HG02763 (cell line): ENCODE results near the gene FECH.
"Not testable (repeated sequence)": the region's sequence is repeated elsewhere in the genome, so short reads cannot be mapped to it uniquely, and the experiment has no call there.

Experiments
- ATAC-seq: cut with Tn5 transposase; IDR thresholded peaks from one replicate; pipeline ENCODE4 v1.9.1; 2021; ENCODE audit warnings: mild to moderate bottlenecking, moderate library complexity; ENCODE audit not compliant: unreplicated experiment

FECH gene

GRCh38 chr18:57533868-57534510, 52.5 kb downstream of the FECH start:
- no peak for ATAC-seq

GRCh38 chr18:57533006-57533867, 53.3 kb downstream of the FECH start:
- ATAC-seq: no peak

- no peak for ATAC-seq
Measured at GRCh38 chr18:57529151-57529550, 57.4 kb downstream of the FECH start.

GRCh38 chr18:57527556-57528229, 58.8 kb downstream of the FECH start:
- ATAC-seq: no peak

GRCh38 chr18:57523171-57523956, 63.1 kb downstream of the FECH start:
- no peak for ATAC-seq

- ATAC-seq: not testable (repeated sequence)
Measured at GRCh38 chr18:57522348-57522747, 64.2 kb downstream of the FECH start.

- no peak for ATAC-seq
Measured at GRCh38 chr18:57519668-57520424, 66.7 kb downstream of the FECH start.

GRCh38 chr18:57518533-57518932, 68.0 kb downstream of the FECH start:
- ATAC-seq: no peak

GRCh38 chr18:57516056-57516455, 70.4 kb downstream of the FECH start:
- no peak for ATAC-seq

GRCh38 chr18:57505231-57505630, 81.3 kb downstream of the FECH start:
- ATAC-seq: no peak

- ATAC-seq: no peak
Measured at GRCh38 chr18:57502624-57503023, 83.9 kb downstream of the FECH start.

- no peak for ATAC-seq
Measured at GRCh38 chr18:57498682-57499256, 87.7 kb downstream of the FECH start.
